SU-DHL-6 (cell line): ENCODE data around the gene GPR161.

Experiments
- CTCF ChIP-seq: fragments of 200-600 bp; sonication (generic); IDR thresholded peaks from one replicate; pipeline ENCODE4 v1.5.1; 2017; ENCODE audit warnings: antibody characterized with exemption, mild to moderate bottlenecking, low read length, moderate library complexity; ENCODE audit not compliant: insufficient read depth, poor library complexity, severe bottlenecking
- EZH2phosphoT487 ChIP-seq: fragments of 200-600 bp; sonication (generic), shearing (Covaris generic); conservative IDR thresholded peaks from 2 replicates; pipeline ENCODE4 v1.6.1; 2018; ENCODE audit warnings: mild to moderate bottlenecking, antibody characterized with exemption, low read length, moderate library complexity, mixed read lengths

DNA sequence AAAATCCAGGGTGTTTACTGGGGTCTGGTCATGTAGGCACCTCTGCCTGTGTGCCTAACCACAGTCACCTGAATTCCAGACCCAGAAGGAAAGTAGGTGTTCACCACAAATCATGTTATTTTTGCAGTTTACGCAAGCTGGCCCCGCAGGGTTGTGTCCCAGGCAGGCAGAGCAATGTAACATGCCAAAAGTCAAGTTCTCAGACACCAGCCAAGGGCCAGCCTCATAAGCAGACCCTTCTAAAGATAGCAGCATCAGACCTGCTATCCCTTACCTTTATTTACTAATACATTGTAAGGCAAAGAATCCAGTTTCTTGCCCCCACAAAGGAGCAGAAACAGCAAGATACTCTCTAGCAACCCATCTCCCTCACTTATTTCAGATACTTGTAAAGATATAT, 83.0 kb downstream of the GPR161 start:
- TF ChIP-seq CTCF (no peak), EZH2phosphoT487 (no peak)
